ENCODE measurements around the gene LCE2D.

- no peak for TF ChIP-seq CTCF (IDR thresholded peaks at IDR 0.05)
- TF ChIP-seq POLR2A (IDR thresholded peaks at IDR 0.05): no peak
Measured at GRCh38 chr1:152707860-152708259, 44.7 kb downstream of the LCE2D start, which contains the start of gene LCE4A.

All from lower leg skin (tissue), 3 donors.